Measurements from ENCODE around the gene ZNRD2. TPM values are rescaled to one million over a fixed set of nuclear protein-coding genes. Genes with fewer than 3 reads are reported as not detected.
A peak's percentile ranks its signal among the peaks of the same experiment; 100 is the strongest.

Gene ZNRD2
- total RNA-seq, 2 donors from 2014 or later = 39.2 to 66.9 TPM

DNA sequence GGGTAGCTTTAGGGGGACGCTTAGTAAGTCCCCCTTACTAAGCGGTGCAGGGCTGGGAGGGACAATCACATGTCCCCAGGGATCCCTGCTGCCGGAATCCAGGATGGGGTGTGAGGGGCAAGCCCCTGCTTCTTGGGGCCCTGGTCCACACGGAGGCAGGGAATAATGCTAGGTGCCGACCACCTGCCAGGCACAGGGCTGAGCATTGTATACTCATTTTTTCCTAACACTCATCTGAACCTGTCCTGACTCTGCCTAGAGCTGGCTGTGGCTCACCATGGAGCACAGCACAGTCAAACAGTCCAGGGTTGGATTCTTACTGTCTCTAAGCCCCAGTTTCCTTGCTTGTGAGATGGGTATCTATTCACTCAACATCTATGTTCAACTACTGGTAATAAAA, 10.7 kb upstream of the ZNRD2 start:
- no peak overlapping the region for H3K4me3 ChIP-seq
- DNase-seq (no peak), ATAC-seq (no peak)
- intact Hi-C loops (cut with DNase I) = no loop called here
- TF ChIP-seq, protein P1, sequence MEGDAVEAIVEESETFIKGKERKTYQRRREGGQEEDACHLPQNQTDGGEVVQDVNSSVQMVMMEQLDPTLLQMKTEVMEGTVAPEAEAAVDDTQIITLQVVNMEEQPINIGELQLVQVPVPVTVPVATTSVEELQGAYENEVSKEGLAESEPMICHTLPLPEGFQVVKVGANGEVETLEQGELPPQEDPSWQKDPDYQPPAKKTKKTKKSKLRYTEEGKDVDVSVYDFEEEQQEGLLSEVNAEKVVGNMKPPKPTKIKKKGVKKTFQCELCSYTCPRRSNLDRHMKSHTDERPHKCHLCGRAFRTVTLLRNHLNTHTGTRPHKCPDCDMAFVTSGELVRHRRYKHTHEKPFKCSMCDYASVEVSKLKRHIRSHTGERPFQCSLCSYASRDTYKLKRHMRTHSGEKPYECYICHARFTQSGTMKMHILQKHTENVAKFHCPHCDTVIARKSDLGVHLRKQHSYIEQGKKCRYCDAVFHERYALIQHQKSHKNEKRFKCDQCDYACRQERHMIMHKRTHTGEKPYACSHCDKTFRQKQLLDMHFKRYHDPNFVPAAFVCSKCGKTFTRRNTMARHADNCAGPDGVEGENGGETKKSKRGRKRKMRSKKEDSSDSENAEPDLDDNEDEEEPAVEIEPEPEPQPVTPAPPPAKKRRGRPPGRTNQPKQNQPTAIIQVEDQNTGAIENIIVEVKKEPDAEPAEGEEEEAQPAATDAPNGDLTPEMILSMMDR (IDR thresholded peaks at IDR 0.05) = no peak
- TF ChIP-seq POLR2A (IDR thresholded peaks at IDR 0.05) = no peak
- no peaks in the 10 kb centered on the region for H3K27me3 ChIP-seq
- no peaks in the 10 kb centered on the region for H3K9me3 ChIP-seq
- H3K27ac ChIP-seq = peak overlapping the region; percentile 86 to 96 (median 92)
- H3K36me3 ChIP-seq (replicated peaks in 1 of 2; ENCODE audit: insufficient read depth in 1 of 2, low read depth in 2 of 2) = no peaks in the 10 kb centered on the region
- 68 to 81% methylated on average over 4 to 5 of the region's 5 CpGs for WGBS, 2 donors
- H3K4me1 ChIP-seq = peaks cover 52% of the 10 kb centered on the region

DNA sequence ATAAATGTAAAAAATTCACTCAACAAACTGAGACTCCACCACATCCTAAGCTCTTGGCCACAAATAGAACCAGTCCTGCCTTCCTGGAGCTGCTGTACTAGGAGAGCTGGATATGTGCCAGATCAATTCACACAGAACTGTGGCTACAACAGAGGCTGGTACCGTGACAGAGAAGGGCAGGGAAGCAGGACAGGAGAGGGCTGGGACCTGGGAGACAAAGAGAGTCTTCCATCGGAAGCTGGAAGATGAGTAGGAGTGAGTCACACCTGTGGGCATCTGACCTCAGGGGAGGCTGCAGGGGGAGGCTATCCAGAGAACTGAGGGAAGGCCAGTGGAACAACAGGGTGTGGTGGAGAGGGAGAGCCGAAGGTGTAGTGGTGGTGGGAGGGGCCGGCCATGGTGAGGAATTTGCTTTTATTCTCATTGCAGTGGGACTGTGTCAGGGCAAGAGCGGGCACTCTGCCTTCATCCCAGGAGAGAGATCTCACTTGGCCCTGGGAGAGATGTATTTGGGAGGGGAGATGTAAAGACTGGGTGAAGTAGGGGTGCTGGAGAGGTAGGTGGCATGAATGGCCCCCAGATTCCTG, 10.2 kb upstream of the ZNRD2 start:
- TF ChIP-seq, protein P1 (IDR thresholded peaks at IDR 0.05) = no peak
- TF ChIP-seq POLR2A (IDR thresholded peaks at IDR 0.05) = no peak
- Histone ChIP-seq H3K27me3 (no peaks in the 10 kb centered on the region), H3K36me3 (replicated peaks in 1 of 2; ENCODE audit: insufficient read depth in 1 of 2, low read depth in 2 of 2) (no peaks in the 10 kb centered on the region), H3K27ac (peak overlapping the region in 3 of 4 donors; percentile 86 to 96 (median 92)), H3K9me3 (no peaks in the 10 kb centered on the region), H3K4me3 (no peak overlapping the region), H3K4me1 (peaks cover 49% of the 10 kb centered on the region)
- intact Hi-C loops (cut with DNase I) = no loop called here
- 37 to 45% methylated on average over 5 of the region's 5 CpGs for WGBS, 2 donors
- ATAC-seq (no peak), DNase-seq (peak in 3 of 4 donors; percentile 41 to 56 (median 48))

DNA sequence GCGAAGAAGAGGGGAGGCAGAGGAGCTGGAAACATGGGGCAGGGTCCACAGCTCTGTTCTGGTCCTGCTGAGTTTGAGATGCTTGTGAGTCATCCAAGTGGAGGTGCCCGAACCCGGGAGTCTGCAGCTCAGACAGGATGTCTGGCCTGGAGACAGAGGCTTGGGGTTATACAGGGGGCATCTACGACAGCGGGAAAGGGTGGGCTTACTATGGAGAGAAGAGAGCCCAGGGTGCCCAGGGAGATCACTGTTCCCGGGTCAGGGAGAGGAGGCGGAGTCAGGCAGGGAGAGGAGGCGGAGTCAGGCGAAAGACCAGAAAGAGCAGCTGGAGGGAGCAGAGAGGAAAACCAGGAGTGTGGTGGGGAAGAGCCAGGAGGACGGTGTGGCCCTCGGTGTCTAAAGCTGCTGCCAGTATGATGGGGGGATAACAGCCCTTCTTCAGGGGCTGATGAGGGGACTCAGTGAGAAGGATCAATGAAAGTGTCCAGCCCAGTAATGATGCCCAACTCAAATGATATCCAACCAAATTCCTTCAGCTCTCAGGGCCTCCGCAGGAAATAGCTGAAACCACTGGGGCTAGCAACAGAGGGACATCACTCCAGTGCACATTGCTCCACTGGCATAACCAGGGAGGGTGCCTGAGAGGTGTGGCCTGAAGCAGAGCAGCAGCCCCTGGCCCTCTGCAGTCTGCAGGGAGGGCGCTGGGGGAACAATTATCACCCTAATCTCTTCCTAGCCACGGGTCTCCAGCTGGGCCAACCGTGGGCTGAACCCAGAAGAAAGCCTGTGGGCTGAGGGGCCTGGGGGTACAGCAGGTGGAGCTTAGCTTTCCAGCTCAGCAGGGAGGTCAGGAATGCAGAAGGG, 9.5 kb upstream of the ZNRD2 start:
- 48 to 52% methylated on average over 11 to 15 of the region's 15 CpGs for WGBS, 2 donors
- Histone ChIP-seq H3K36me3 (replicated peaks in 1 of 2; ENCODE audit: insufficient read depth in 1 of 2, low read depth in 2 of 2) (no peaks in the 10 kb centered on the region), H3K27ac (peak overlapping the region; percentile 1 to 96 (median 89)), H3K4me1 (peaks cover 42% of the 10 kb centered on the region), H3K27me3 (no peaks in the 10 kb centered on the region), H3K9me3 (no peaks in the 10 kb centered on the region), H3K4me3 (no peak overlapping the region)
- peak in 3 of 4 donors; percentile 47 to 64 (median 61) for DNase-seq
- intact Hi-C loops (cut with DNase I) = no loop called here
- no peak for TF ChIP-seq POLR2A (IDR thresholded peaks at IDR 0.05)
- TF ChIP-seq, protein P1 (IDR thresholded peaks at IDR 0.05) = no peak
- no peak for ATAC-seq

DNA sequence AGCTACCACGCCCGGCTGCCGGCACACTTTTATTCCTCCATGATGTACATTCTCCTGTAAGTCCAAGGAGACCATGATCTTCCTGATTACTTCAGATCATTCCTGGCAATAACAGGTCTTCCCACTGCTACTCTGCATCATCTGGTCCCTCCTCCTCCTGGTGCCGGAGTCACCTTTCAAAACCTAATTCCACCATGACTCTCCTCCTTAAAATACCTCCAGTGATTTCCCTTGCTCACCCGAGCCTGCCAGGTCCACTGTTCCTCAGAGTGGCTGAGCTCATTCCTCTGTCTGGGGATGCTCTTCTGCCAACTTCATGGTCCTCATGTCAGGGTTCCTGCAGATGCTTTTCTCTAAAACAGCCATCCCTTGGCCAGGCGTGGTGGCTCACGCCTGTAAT, 8.3 kb upstream of the ZNRD2 start:
- intact Hi-C loops (cut with DNase I) = no loop called here
- Histone ChIP-seq H3K4me1 (peaks cover 29% of the 10 kb centered on the region), H3K27ac (no peak overlapping the region), H3K9me3 (no peaks in the 10 kb centered on the region), H3K36me3 (replicated peaks in 1 of 2; ENCODE audit: insufficient read depth in 1 of 2, low read depth in 2 of 2) (no peaks in the 10 kb centered on the region), H3K27me3 (no peaks in the 10 kb centered on the region), H3K4me3 (no peak overlapping the region)
- no peak for TF ChIP-seq POLR2A (IDR thresholded peaks at IDR 0.05)
- TF ChIP-seq, protein P1 (IDR thresholded peaks at IDR 0.05) = no peak
- DNase-seq (no peak), ATAC-seq (no peak)
- WGBS, 2 donors = 78 to 86% methylated on average over 7 of the region's 7 CpGs
